Measurements from ENCODE around the gene RYR1.
"Not testable (repeated sequence)": the region's sequence is repeated elsewhere in the genome, so short reads cannot be mapped to it uniquely, and the experiment has no call there.

GRCh38 chr19:38553239-38553638 lies 119.7 kb downstream of the RYR1 start:
- TF ChIP-seq CTCF (IDR thresholded peaks at IDR 0.05 in 2 of 3, conservative IDR thresholded peaks at IDR 0.05 in 1 of 3; ENCODE audit: borderline replicate concordance in 1 of 3, insufficient read depth in 1 of 3, low read depth in 2 of 3, low read length in 2 of 3); CEBPB (IDR thresholded peaks at IDR 0.05; ENCODE audit: low read depth); POLR2A (IDR thresholded peaks at IDR 0.05; ENCODE audit: borderline replicate concordance, extremely low read depth, insufficient read depth, insufficient read length); FOSL1 (IDR thresholded peaks at IDR 0.05; ENCODE audit: low read depth); EGR1 (IDR thresholded peaks at IDR 0.05; ENCODE audit: low read depth); SP1 (IDR thresholded peaks at IDR 0.05; ENCODE audit: low read depth); ZNF274 (IDR thresholded peaks at IDR 0.05; ENCODE audit: low read depth, low read length); EZH2phosphoT487 (IDR thresholded peaks at IDR 0.05; ENCODE audit: borderline replicate concordance); SIN3A (IDR thresholded peaks at IDR 0.05; ENCODE audit: low read depth); SRF (IDR thresholded peaks at IDR 0.05; ENCODE audit: low read depth): not testable (repeated sequence)

Data from HCT116 (cell line).